A549 (cell line): ENCODE results near the gene HDAC3.

ENCODE experiments used
- CEBPB ChIP-seq, 2 experiments: fragments of >200 bp in 1 of 2; sonication (Bioruptor Twin) in 1 of 2; formaldehyde crosslinking in 1 of 2; IDR thresholded peaks; 2 replicates each; pipeline ENCODE4 v1.6.1; 2012 to 2016
- JUN ChIP-seq, 2 experiments: fragments of >200 bp; sonication (Bioruptor Twin); formaldehyde crosslinking; IDR thresholded peaks; 2 replicates in 1 of 2; 3 replicates in 1 of 2; pipeline ENCODE4 v1.6.1; 2016 to 2017
- MYC ChIP-seq: IDR thresholded peaks from 2 replicates; pipeline ENCODE4 v1.6.1; 2012; ENCODE audit warnings: mild to moderate bottlenecking, inconsistent platforms, low read length, improper control_type of control experiment, borderline replicate concordance
- POLR2A ChIP-seq: IDR thresholded peaks from 2 replicates; pipeline ENCODE4 v1.6.1; 2012; ENCODE audit warnings: mild to moderate bottlenecking, low read length
- RFX5 ChIP-seq: fragments of 450-650 bp; IDR thresholded peaks from 2 replicates; pipeline ENCODE4 v1.7.1; 2014; ENCODE audit warnings: antibody characterized with exemption, mild to moderate bottlenecking, moderate library complexity
- USF2 ChIP-seq: fragments of 450-650 bp; IDR thresholded peaks from 2 replicates; pipeline ENCODE4 v1.6.1; 2014; ENCODE audit warnings: antibody characterized with exemption
- ZC3H11A ChIP-seq: fragments of 450-650 bp; IDR thresholded peaks from 2 replicates; pipeline ENCODE4 v1.6.1; 2014; ENCODE audit warnings: antibody characterized with exemption, mild to moderate bottlenecking
- TF ChIP-seq, protein P1 (sequence below): fragments of >200 bp; sonication (Bioruptor Twin); formaldehyde crosslinking; IDR thresholded peaks from 3 replicates; pipeline ENCODE4 v1.5.1; 2016

DNA sequence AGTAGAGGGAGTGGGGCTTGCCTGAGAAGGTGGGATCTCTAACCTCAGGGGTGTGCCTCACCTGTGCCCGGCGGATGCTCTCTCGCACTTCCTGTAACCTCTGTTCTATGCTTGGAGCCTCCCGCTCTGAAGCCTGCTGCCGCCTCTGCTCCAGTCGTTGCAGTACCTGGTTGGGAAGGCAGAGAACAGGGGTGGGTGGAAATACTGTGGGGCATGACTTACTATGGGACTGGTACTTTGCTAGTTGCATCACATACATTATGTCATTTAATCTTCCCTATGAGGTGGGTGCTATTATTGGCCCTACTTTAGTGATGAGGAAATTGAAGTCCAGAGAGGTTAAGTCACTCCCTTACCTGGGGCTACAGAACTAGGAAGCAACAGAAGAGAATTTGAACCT is 9.4 kb upstream of the HDAC3 start:
- no peak for TF ChIP-seq MYC
- TF ChIP-seq, protein P1, sequence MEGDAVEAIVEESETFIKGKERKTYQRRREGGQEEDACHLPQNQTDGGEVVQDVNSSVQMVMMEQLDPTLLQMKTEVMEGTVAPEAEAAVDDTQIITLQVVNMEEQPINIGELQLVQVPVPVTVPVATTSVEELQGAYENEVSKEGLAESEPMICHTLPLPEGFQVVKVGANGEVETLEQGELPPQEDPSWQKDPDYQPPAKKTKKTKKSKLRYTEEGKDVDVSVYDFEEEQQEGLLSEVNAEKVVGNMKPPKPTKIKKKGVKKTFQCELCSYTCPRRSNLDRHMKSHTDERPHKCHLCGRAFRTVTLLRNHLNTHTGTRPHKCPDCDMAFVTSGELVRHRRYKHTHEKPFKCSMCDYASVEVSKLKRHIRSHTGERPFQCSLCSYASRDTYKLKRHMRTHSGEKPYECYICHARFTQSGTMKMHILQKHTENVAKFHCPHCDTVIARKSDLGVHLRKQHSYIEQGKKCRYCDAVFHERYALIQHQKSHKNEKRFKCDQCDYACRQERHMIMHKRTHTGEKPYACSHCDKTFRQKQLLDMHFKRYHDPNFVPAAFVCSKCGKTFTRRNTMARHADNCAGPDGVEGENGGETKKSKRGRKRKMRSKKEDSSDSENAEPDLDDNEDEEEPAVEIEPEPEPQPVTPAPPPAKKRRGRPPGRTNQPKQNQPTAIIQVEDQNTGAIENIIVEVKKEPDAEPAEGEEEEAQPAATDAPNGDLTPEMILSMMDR = no peak
- TF ChIP-seq POLR2A = no peak
- no peak for TF ChIP-seq USF2
- TF ChIP-seq ZC3H11A = no peak
- no peak for TF ChIP-seq JUN (IDR thresholded peaks at IDR 0.05)
- no peak for TF ChIP-seq RFX5
- no peak for TF ChIP-seq CEBPB (IDR thresholded peaks at IDR 0.05)
